HG02678 (cell line): ENCODE data around the gene ARRB1.
"Not testable (repeated sequence)": the region's sequence is repeated elsewhere in the genome, so short reads cannot be mapped to it uniquely, and the experiment has no call there.

ENCODE experiments used
- ATAC-seq: cut with Tn5 transposase; IDR thresholded peaks from one replicate; pipeline ENCODE4 v1.9.1; 2021; ENCODE audit warnings: mild to moderate bottlenecking, moderate library complexity; ENCODE audit not compliant: unreplicated experiment

Gene ARRB1

GRCh38 chr11:75344761-75345454 lies 6.6 kb downstream of the ARRB1 start:
- ATAC-seq: no peak

GRCh38 chr11:75344186-75344585 lies 7.3 kb downstream of the ARRB1 start:
- no peak for ATAC-seq

DNA sequence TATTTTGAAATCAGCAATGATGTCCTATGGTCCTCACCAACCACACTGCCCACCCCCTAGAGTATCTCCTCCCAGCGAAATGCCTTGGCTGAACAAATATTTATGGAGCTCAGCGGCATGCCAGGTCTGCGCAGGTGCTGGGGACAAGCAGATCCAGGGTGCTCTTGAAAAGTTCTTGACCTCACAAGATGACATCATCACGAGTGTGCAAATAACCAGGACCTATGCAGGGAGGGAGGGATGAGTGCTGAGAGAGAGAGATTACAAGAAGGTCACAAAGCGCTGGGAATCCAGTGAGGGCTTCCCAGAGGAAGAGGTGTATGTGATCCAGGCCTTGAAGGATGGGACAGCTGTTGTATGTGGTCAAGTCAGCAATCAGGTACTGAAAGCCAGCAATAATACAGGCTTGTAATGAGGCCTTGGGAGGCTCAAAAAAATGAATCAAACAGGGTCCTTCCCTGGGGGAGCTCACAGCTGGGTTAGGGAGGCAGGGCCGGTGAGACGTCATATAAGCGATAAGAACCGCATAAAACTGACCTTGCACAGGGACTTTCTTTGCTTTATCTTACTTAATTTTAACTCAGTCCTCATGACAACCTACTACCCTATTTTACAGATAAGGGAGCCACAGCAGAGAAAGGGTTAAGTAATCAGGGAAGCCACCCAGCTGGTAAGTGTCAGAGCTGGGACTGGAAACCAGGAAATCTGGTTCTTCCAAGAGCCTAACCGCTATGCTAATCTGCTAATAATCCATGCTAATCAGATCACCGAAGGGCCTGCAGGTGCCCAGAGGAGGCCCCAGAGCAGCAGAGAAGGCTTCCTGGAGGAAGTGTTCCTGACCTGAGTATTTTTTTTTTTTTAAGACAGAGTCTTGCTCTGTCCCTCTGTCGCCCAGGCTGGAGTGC lies 8.2 kb downstream of the ARRB1 start:
- no peak for ATAC-seq

DNA sequence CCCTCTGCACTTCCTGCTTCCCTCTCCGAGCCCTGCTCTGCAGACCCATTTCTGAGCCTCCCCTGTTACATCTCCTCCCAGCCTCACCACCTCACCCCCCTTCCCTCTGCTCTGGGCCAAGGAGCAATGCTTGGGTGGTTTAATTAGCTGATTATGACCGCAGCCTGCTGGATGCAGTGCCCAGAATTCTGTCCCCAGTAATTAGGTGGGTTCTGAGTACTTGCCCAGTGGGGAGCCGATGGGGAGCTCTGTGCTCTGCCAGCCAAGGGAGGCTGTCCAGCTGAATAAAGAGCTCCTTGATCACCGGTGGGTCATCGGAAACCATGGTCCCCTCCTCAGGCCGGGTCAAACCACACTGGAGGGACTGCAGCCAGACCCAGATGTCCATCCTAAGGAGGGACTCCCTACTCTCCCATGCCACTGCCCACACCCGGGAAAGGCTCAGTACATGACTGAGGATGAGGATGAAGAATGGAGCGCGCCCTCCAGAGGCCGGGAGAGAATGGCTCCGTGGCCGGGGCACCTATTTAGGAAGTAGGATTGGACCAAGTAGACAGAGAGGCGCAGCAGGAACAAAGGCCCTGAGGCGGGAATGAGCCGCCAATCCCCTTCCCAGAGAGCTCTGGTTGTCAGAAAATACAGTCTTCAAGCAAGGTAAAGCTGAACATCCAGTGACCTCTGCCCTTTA lies 9.1 kb downstream of the ARRB1 start:
- no peak for ATAC-seq

DNA sequence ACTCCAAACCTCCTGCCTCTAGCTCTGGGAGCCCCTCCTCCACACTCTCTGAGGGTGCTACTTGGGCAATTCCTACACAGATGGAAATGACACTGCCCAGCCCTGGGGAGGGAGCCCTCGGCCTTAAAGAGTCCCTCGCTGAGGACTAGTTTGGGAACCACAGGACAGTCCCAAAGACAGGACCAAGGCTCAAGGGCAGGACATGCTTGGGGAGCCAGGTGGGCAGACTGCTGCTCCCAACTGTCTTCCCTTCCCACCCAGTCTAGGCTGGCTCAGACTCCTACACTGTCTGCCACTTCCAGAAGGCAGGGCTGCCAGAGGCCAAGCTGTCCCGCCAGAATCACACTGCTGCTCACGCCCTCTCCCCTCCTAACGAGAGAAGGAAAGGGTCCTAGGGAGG lies 9.8 kb downstream of the ARRB1 start:
- no peak for ATAC-seq

- ATAC-seq: peak; percentile 32
Observed at GRCh38 chr11:75339685-75340409, 11.6 kb downstream of the ARRB1 start.

DNA sequence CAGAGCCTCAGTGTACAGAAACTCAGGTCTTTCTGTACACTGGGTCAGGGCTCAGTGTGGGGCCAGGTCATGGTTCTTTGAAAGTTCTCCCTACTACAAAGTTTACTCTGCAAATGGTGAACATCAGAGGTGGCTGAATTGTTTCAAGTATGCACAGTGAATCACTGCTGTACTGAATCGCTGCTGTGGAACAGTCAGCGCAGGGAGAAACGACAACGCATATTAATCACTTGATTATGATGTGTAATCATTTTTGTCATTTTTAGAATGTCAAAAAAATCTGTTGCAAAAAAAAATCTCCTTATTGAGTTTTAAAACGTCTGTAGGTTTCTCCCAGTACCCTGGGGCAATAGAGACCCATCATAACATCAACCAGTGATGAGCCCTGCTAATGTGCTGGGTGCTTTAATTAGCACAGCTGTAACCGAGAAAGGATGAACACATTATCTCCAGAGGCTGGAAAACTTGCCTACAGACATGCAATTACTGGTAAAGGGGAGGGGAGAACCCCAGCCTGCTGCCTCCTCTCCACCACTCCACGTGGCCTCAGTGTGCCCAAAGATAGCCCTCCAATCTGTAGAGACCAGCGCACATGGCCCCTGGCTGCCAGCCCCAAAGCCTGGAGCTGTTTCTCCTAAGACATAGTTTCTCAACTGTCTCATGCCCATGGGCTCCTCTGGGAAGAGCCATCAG lies 12.8 kb downstream of the ARRB1 start:
- no peak for ATAC-seq

DNA sequence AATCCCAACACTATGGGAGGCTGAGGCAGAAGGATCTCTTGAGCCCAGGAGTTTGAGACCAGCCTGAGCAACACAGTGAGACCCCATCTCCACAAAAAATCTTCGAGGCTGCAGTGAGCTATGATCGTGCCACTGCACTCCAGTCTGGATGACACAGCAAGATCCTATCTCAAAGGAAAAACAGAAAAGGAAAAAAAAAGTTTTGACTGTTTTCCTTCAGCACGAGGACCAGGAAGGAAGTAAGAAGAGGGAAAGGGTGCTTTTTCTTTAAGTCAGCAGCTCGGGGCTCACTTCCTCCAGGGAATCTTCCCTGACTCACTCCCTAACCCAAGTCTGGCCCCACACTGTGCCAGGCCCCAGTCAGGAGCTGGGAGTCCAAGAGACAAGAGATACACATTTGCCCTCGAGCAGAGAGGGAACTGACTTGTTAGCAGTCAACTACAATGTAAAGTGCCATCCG lies 14.2 kb downstream of the ARRB1 start:
- no peak for ATAC-seq

- no peak for ATAC-seq
Observed at GRCh38 chr11:75334976-75335375, 16.5 kb downstream of the ARRB1 start.

DNA sequence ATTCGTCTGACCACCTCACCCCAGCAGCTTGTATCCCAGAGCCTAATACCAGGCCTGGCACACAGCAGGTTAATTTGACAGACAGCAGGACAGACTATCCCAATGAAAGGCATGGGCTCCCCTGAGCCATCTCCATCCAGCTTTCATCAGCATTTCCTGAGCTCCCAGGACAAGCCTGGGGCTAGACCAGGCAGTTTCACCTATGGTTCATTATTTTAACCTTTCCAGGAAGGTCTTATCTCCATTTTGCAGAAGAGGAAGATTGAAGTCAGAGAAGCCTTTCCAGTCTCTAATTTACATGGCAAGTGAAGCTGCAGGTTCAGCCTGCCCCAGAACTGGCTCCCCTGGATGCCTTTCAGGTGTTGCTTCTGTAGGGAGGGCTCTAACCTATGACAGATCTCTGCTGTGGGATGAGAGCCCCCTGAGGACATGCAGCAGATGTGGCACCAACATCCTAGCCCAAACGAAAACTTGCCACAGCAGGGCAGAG lies 17.0 kb downstream of the ARRB1 start:
- ATAC-seq: no peak

GRCh38 chr11:75333807-75334140 lies 17.7 kb downstream of the ARRB1 start:
- ATAC-seq: no peak

DNA sequence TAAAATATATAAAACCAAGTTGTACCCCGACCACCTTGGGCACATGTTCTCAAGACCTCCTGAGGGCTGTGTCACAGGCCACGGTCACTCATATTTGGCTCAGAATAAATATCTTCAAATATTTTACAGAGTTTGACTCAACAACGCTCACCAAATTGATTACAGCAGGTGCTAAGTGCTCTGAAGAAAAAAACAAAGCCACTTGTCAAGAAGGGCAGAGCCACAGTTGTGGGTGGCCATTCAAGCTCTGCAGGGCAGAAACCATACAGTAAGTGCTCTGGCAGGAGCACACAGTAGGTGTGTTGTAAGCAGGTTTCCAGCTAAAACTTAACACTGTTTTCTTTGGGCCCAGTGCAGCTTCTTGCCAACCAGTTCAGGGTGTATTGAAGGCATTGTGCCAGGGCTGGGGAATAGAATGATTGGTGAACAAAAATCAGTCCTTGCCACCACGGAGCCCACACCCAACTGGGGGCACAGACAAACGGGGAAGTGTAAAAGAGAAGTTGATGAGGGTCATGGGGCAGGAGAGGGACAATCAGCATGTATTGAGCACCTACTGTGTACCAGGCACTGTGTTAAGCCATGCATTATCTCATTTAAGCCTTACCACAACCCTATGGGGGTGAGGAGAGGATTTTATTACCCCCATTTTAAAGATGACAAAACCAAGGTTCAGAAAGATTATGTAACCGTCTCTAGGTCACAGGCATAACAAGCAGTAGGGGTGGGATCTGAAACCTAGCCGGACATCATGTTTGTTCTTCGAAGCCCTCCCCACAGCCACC lies 18.2 kb downstream of the ARRB1 start:
- ATAC-seq: no peak

GRCh38 chr11:75331761-75332160 lies 19.7 kb downstream of the ARRB1 start:
- ATAC-seq: not testable (repeated sequence)

DNA sequence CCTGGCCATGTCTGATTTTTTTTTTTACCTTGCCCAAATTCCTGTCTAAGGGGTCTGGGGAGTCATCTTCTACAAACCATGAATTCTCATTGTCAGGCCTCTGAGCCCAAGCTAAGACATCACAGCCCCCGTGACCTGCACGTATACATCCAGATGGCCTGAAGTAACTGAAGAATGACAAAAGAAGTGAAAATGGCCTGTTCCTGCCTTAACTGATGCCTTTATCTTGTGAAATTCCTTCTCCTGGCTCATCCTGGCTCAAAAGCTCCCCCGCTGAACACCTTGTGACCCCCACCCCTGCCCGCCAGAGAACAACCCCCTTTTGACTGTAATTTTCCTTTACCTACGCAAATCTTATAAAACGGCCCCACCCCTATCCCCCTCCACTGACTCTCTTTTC lies 20.2 kb downstream of the ARRB1 start:
- not testable (repeated sequence) for ATAC-seq

DNA sequence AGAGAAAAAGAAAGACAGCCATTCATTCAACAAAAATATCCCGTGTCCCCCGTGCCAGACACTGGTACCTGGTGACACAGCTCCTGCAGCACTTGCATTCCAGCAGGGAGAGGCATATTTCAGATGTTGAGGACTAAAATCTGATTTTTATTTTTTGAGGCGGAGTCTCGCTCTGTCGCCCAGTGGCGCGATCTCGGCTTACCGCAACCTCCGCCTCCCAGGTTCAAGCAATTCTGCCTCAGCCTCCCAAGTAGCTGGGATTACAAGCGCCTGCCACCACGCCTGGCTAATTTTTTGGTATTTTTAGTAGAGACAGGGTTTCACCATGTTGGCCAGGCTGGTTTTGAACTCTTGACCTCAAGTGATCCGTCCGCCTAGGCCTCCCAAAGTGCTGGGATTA lies 20.6 kb downstream of the ARRB1 start:
- not testable (repeated sequence) for ATAC-seq

DNA sequence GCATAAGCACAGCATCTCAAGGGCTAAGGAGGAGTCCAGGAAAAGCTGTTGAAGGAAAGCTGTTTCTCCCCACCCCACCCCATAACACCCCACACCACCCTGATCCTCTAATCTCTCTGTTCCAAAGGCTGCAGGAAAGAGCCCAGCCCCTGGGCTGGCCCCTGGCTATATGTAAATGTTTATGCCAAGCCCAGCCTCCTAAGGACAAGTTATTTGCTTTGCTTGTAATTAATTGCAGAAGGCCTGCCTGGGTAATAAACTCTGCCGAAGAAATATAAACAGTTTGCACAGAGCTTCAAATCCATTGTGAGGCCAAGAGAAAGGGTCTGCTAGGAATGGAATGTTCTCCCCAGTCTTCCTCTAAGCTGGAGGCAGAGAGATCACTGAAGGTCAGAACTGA lies 21.2 kb downstream of the ARRB1 start:
- ATAC-seq: no peak

- peak; percentile 73 for ATAC-seq
Observed at GRCh38 chr11:75328426-75329277, 22.8 kb downstream of the ARRB1 start.

- no peak for ATAC-seq
Observed at GRCh38 chr11:75326439-75326810, 25.0 kb downstream of the ARRB1 start.
